Esophagus mucosa (tissue), 1 donor: ENCODE data around the gene TMEM63A. TPM values are rescaled to one million over a fixed set of nuclear protein-coding genes. Genes with fewer than 3 reads are reported as not detected.
"Not testable (repeated sequence)": the region's sequence is repeated elsewhere in the genome, so short reads cannot be mapped to it uniquely, and the experiment has no call there.

Experiments
- ATAC-seq: fragments of 200-7000 bp; cut with Tn5 transposase; one replicate; pipeline ENCODE4 v1.9.1; 2020
- total RNA-seq: library from RNA; stranded (reverse); gene quantifications from one replicate; pipeline ENCODE4 v1.2.4, GENCODE V29; 2023
- donor health status: DM: yes; HTN: yes; CAD: no.

Gene TMEM63A
- total RNA-seq, 1 donor from 2014 or later, result 23.0 TPM

- no peak for ATAC-seq
These were observed 38.8 kb downstream of the TMEM63A start for GRCh38 chr1:225843426-225843795.

- ATAC-seq, result no peak
These were observed 39.3 kb downstream of the TMEM63A start for GRCh38 chr1:225842788-225843425.

GRCh38 chr1:225842074-225842473 is 40.1 kb downstream of the TMEM63A start:
- no peak for ATAC-seq

GRCh38 chr1:225840713-225841112 is 41.5 kb downstream of the TMEM63A start:
- ATAC-seq, result no peak

- no peak for ATAC-seq
These were observed 42.0 kb downstream of the TMEM63A start for GRCh38 chr1:225840223-225840610.

GRCh38 chr1:225838793-225839192 is 43.4 kb downstream of the TMEM63A start:
- no peak for ATAC-seq

- ATAC-seq, result not testable (repeated sequence)
These were observed 45.9 kb downstream of the TMEM63A start for GRCh38 chr1:225836296-225836695.

GRCh38 chr1:225835856-225836255 is 46.3 kb downstream of the TMEM63A start:
- ATAC-seq, result no peak

GRCh38 chr1:225834417-225835329 is 47.5 kb downstream of the TMEM63A start:
- ATAC-seq, result no peak

- ATAC-seq, result no peak
These were observed 51.3 kb downstream of the TMEM63A start for GRCh38 chr1:225830841-225831240.

GRCh38 chr1:225828706-225829345 is 53.4 kb downstream of the TMEM63A start:
- no peak for ATAC-seq

- no peak for ATAC-seq
These were observed 55.1 kb downstream of the TMEM63A start for GRCh38 chr1:225827076-225827475.

GRCh38 chr1:225825607-225826007 is 56.6 kb downstream of the TMEM63A start:
- no peak for ATAC-seq

GRCh38 chr1:225825078-225825477 is 57.1 kb downstream of the TMEM63A start:
- ATAC-seq, result no peak

- no peak for ATAC-seq
These were observed 57.6 kb downstream of the TMEM63A start for GRCh38 chr1:225824533-225824941.

- no peak for ATAC-seq
These were observed 58.3 kb downstream of the TMEM63A start for GRCh38 chr1:225823811-225824261.

- ATAC-seq, result no peak
These were observed 59.4 kb downstream of the TMEM63A start for GRCh38 chr1:225822655-225823403.

GRCh38 chr1:225820522-225821120 is 61.6 kb downstream of the TMEM63A start:
- ATAC-seq, result no peak

- ATAC-seq, result no peak
These were observed 62.6 kb downstream of the TMEM63A start for GRCh38 chr1:225819346-225820192.

GRCh38 chr1:225818229-225818628 is 64.0 kb downstream of the TMEM63A start:
- no peak for ATAC-seq

GRCh38 chr1:225817611-225818061 is 64.5 kb downstream of the TMEM63A start:
- ATAC-seq, result peak; percentile 91
